SK-N-SH treated with all-trans-retinoic acid at 6 μM for 48 hours (cell line): ENCODE measurements around the gene SLC51B.
A peak's percentile ranks its signal among the peaks of the same experiment; 100 is the strongest.

Experiments used
- ATAC-seq: fragments of 200-7000 bp; cut with Tn5 transposase; 3 replicates; pipeline ENCODE4 v1.9.1; 2020; ENCODE audit warnings: mild to moderate bottlenecking, moderate library complexity
- ARNTL ChIP-seq: fragments of 450-650 bp; formaldehyde crosslinking; IDR thresholded peaks from 2 replicates; pipeline ENCODE4 v1.5.0; 2020; ENCODE audit warnings: low read depth, mild to moderate bottlenecking, moderate library complexity, borderline replicate concordance
- BACH2 ChIP-seq: fragments of 250-450 bp; sonication (Bioruptor Pico); IDR thresholded peaks from 2 replicates; pipeline ENCODE4 v1.9.0; 2021; ENCODE audit warnings: mild to moderate bottlenecking, borderline replicate concordance
- CREB5 ChIP-seq: fragments of 250-450 bp; sonication (Bioruptor Pico); IDR thresholded peaks from 2 replicates; pipeline ENCODE4 v1.5.1; 2020; ENCODE audit warnings: low read depth, mild to moderate bottlenecking, moderate library complexity
- CSDC2 ChIP-seq: fragments of 250-450 bp; sonication (Bioruptor Pico); IDR thresholded peaks from 2 replicates; pipeline ENCODE4 v1.5.0; 2020; ENCODE audit warnings: mild to moderate bottlenecking, moderate library complexity
- ESRRG ChIP-seq: fragments of 250-450 bp; sonication (Bioruptor Pico); IDR thresholded peaks from 2 replicates; pipeline ENCODE4 v1.6.1; 2021; ENCODE audit warnings: mild to moderate bottlenecking
- GLIS3 ChIP-seq: fragments of 250-450 bp; sonication (Bioruptor Pico); IDR thresholded peaks from 2 replicates; pipeline ENCODE4 v1.5.0; 2020; ENCODE audit warnings: mild to moderate bottlenecking, moderate library complexity
- ISL1 ChIP-seq: fragments of 250-450 bp; sonication (Bioruptor Pico); IDR thresholded peaks from 2 replicates; pipeline ENCODE4 v2.1.2; 2022; ENCODE audit warnings: mild to moderate bottlenecking, moderate library complexity
- POU6F1 ChIP-seq: fragments of 250-450 bp; sonication (Bioruptor Pico); IDR thresholded peaks from 2 replicates; pipeline ENCODE4 v1.8.0; 2021; ENCODE audit warnings: low read depth, mild to moderate bottlenecking, moderate library complexity, borderline replicate concordance
- PPARA ChIP-seq: fragments of 250-450 bp; sonication (Bioruptor Pico); IDR thresholded peaks from 2 replicates; pipeline ENCODE4 v1.5.0; 2020; ENCODE audit warnings: mild to moderate bottlenecking, borderline replicate concordance
- RARB ChIP-seq: fragments of 250-450 bp; sonication (Bioruptor Pico); IDR thresholded peaks from 2 replicates; pipeline ENCODE4 v1.8.0; 2021; ENCODE audit warnings: mild to moderate bottlenecking, moderate library complexity
- SNAI2 ChIP-seq: fragments of 250-450 bp; sonication (Bioruptor Pico); IDR thresholded peaks from 2 replicates; pipeline ENCODE4 v1.5.0; 2020; ENCODE audit warnings: mild to moderate bottlenecking, moderate library complexity
- TCF4 ChIP-seq: fragments of 250-450 bp; sonication (Bioruptor Pico); IDR thresholded peaks from 2 replicates; pipeline ENCODE4 v1.8.0; 2021; ENCODE audit warnings: mild to moderate bottlenecking, moderate library complexity, borderline replicate concordance
- TOX ChIP-seq: fragments of 250-450 bp; sonication (Bioruptor Pico); IDR thresholded peaks from 2 replicates; pipeline ENCODE4 v1.8.0; 2021; ENCODE audit warnings: mild to moderate bottlenecking, moderate library complexity, borderline replicate concordance
- TSHZ2 ChIP-seq: fragments of 250-450 bp; sonication (Bioruptor Pico); IDR thresholded peaks from 2 replicates; pipeline ENCODE4 v1.5.0; 2020; ENCODE audit warnings: mild to moderate bottlenecking, moderate library complexity
- ZC3H10 ChIP-seq: fragments of 250-450 bp; sonication (Bioruptor Pico); IDR thresholded peaks from 2 replicates; pipeline ENCODE4 v1.5.1; 2021; ENCODE audit warnings: mild to moderate bottlenecking, moderate library complexity
- ZFP3 ChIP-seq: fragments of 250-450 bp; sonication (Bioruptor Pico); IDR thresholded peaks from 2 replicates; pipeline ENCODE4 v1.5.0; 2020; ENCODE audit warnings: mild to moderate bottlenecking, moderate library complexity
- ZFP30 ChIP-seq: fragments of 450-650 bp; formaldehyde crosslinking; IDR thresholded peaks from 2 replicates; pipeline ENCODE4 v1.5.0; 2022; ENCODE audit warnings: mild to moderate bottlenecking, moderate library complexity
- ZNF565 ChIP-seq: fragments of 450-650 bp; formaldehyde crosslinking; conservative IDR thresholded peaks from 2 replicates; pipeline ENCODE4 v1.5.0; 2020; ENCODE audit warnings: low read depth, mild to moderate bottlenecking, moderate library complexity
- ZNF70 ChIP-seq: fragments of 450-650 bp; formaldehyde crosslinking; IDR thresholded peaks from 2 replicates; pipeline ENCODE4 v1.5.0; 2020; ENCODE audit warnings: mild to moderate bottlenecking, moderate library complexity
- TF ChIP-seq, protein P1 (sequence below): fragments of 250-450 bp; sonication (Bioruptor Pico); IDR thresholded peaks from 2 replicates; pipeline ENCODE4 v1.8.0; 2020; ENCODE audit warnings: mild to moderate bottlenecking, moderate library complexity, borderline replicate concordance
- TF ChIP-seq, protein P2 (sequence below): fragments of 250-450 bp; sonication (Bioruptor Pico); IDR thresholded peaks from 2 replicates; pipeline ENCODE4 v1.5.1; 2021; ENCODE audit warnings: mild to moderate bottlenecking, moderate library complexity

SLC51B gene

GRCh38 chr15:65085207-65085753, 40.1 kb downstream of the SLC51B start (continued):
- TF ChIP-seq TSHZ2 (CRISPR knock-in tag) (no peak), CREB5 (no peak)

GRCh38 chr15:65085990-65086679, 40.9 kb downstream of the SLC51B start:
- ATAC-seq: peak; percentile 82

GRCh38 chr15:65086680-65087111, 41.5 kb downstream of the SLC51B start:
- peak; percentile 33 for ATAC-seq
- TF ChIP-seq RARB (CRISPR knock-in tag) (no peak), POU6F1 (CRISPR knock-in tag) (no peak), CREB5 (no peak), PPARA (CRISPR knock-in tag) (no peak)
- TF ChIP-seq, protein P1, sequence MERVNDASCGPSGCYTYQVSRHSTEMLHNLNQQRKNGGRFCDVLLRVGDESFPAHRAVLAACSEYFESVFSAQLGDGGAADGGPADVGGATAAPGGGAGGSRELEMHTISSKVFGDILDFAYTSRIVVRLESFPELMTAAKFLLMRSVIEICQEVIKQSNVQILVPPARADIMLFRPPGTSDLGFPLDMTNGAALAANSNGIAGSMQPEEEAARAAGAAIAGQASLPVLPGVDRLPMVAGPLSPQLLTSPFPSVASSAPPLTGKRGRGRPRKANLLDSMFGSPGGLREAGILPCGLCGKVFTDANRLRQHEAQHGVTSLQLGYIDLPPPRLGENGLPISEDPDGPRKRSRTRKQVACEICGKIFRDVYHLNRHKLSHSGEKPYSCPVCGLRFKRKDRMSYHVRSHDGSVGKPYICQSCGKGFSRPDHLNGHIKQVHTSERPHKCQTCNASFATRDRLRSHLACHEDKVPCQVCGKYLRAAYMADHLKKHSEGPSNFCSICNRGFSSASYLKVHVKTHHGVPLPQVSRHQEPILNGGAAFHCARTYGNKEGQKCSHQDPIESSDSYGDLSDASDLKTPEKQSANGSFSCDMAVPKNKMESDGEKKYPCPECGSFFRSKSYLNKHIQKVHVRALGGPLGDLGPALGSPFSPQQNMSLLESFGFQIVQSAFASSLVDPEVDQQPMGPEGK (CRISPR knock-in tag): no peak

More at GRCh38 chr15:65085990-65086679, 40.9 kb downstream of the SLC51B start:
- TF ChIP-seq ZFP30 (no peak), GLIS3 (CRISPR knock-in tag) (no peak), ISL1 (CRISPR knock-in tag) (no peak), CSDC2 (no peak), TOX (CRISPR knock-in tag) (no peak), ZFP3 (no peak), PPARA (CRISPR knock-in tag) (no peak), ZNF565 (no peak), ZNF70 (no peak), ARNTL (no peak), TCF4 (CRISPR knock-in tag) (no peak), BACH2 (CRISPR knock-in tag) (no peak), ZC3H10 (CRISPR knock-in tag) (no peak), TSHZ2 (CRISPR knock-in tag) (no peak), SNAI2 (CRISPR knock-in tag) (no peak), ESRRG (no peak)
- TF ChIP-seq, protein P2, sequence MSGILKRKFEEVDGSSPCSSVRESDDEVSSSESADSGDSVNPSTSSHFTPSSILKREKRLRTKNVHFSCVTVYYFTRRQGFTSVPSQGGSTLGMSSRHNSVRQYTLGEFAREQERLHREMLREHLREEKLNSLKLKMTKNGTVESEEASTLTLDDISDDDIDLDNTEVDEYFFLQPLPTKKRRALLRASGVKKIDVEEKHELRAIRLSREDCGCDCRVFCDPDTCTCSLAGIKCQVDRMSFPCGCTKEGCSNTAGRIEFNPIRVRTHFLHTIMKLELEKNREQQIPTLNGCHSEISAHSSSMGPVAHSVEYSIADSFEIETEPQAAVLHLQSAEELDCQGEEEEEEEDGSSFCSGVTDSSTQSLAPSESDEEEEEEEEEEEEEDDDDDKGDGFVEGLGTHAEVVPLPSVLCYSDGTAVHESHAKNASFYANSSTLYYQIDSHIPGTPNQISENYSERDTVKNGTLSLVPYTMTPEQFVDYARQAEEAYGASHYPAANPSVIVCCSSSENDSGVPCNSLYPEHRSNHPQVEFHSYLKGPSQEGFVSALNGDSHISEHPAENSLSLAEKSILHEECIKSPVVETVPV: no peak
- TF ChIP-seq, protein P1 (CRISPR knock-in tag): no peak
